CD14-positive monocyte (primary cell): Measurements from ENCODE around the gene RIPPLY3. TPM values are rescaled to one million over a fixed set of nuclear protein-coding genes. Genes with fewer than 3 reads are reported as not detected.

Source experiments
- DNase-seq, 3 donors: peaks; one replicate each; pipeline ENCODE4 v3.0.0-alpha.2; 2011 to 2022
- H2AFZ ChIP-seq: 2 replicates; pipeline ENCODE4 v1.6.0; 2012; ENCODE audit warnings: mild to moderate bottlenecking, low read depth, low read length, inconsistent platforms; ENCODE audit not compliant: insufficient read depth, poor library complexity, severe bottlenecking
- H3K27ac ChIP-seq, 2 donors: 1 replicate in 1 of 2; 2 replicates in 1 of 2; pipeline ENCODE4 v1.5.1; 2012 to 2013; ENCODE audit warnings: low read length in 2 of 2, control low read depth in 1 of 2, inconsistent platforms in 1 of 2, low read depth in 1 of 2, mild to moderate bottlenecking in 1 of 2
- H3K27me3 ChIP-seq, 2 donors: one replicate each; pipeline versions ENCODE4 v1.6.0 to v1.6.1; 2011 to 2013; ENCODE audit warnings: low read length in 2 of 2; ENCODE audit not compliant: control insufficient read depth in 2 of 2, insufficient read depth in 2 of 2
- H3K36me3 ChIP-seq, 2 donors: replicated peaks in 1 of 2; 1 replicate in 1 of 2; 2 replicates in 1 of 2; pipeline versions ENCODE4 v1.5.1 to v1.6.1; 2012 to 2013; ENCODE audit warnings: low read length in 2 of 2, control low read depth in 1 of 2, inconsistent platforms in 1 of 2, mild to moderate bottlenecking in 1 of 2; ENCODE audit not compliant: insufficient read depth in 2 of 2, control insufficient read depth in 1 of 2
- H3K4me1 ChIP-seq, 2 donors: 1 replicate in 1 of 2; 2 replicates in 1 of 2; pipeline versions ENCODE4 v1.5.1 to v1.6.1; 2012 to 2013; ENCODE audit warnings: low read length in 2 of 2, control low read depth in 1 of 2, inconsistent platforms in 1 of 2, mild to moderate bottlenecking in 1 of 2, moderate library complexity in 1 of 2; ENCODE audit not compliant: insufficient read depth in 2 of 2, control insufficient read depth in 1 of 2
- H3K4me2 ChIP-seq: replicated peaks from 2 replicates; pipeline ENCODE3; 2012; ENCODE audit warnings: low read length, moderate library complexity, mild to moderate bottlenecking; ENCODE audit not compliant: poor library complexity, severe bottlenecking; ENCODE audit errors: extremely low read depth
- H3K4me3 ChIP-seq, 3 experiments: fragments of 200-600 bp in 1 of 3; sonication (generic) in 1 of 3; replicated peaks in 1 of 3; 1 replicate in 2 of 3; 2 replicates in 1 of 3; pipeline ENCODE4 v1.5.1; 2011 to 2013; ENCODE audit warnings: low read length in 3 of 3, mild to moderate bottlenecking in 3 of 3, control low read depth in 2 of 3, low read depth in 2 of 3, inconsistent platforms in 1 of 3, moderate library complexity in 1 of 3
- H3K79me2 ChIP-seq: 2 replicates; pipeline ENCODE4 v1.6.0; 2012; ENCODE audit warnings: mild to moderate bottlenecking, control low read depth, inconsistent platforms, low read length, moderate library complexity; ENCODE audit not compliant: insufficient read depth
- H3K9ac ChIP-seq: 2 replicates; pipeline ENCODE4 v1.6.0; 2017; ENCODE audit warnings: low read length, mild to moderate bottlenecking; ENCODE audit not compliant: insufficient read depth, poor library complexity, severe bottlenecking
- H3K9me3 ChIP-seq, 2 donors: replicated peaks in 1 of 2; 1 replicate in 1 of 2; 2 replicates in 1 of 2; pipeline versions ENCODE4 v1.5.1 to v1.6.1; 2012 to 2013; ENCODE audit warnings: low read length in 2 of 2, control low read depth in 1 of 2; ENCODE audit not compliant: control insufficient read depth in 1 of 2, insufficient read depth in 1 of 2
- H4K20me1 ChIP-seq: 2 replicates; pipeline ENCODE4 v1.6.0; 2012; ENCODE audit warnings: mild to moderate bottlenecking, low read length, control low read depth, moderate library complexity; ENCODE audit not compliant: insufficient read depth
- H3K27ac Mint-ChIP-seq, 7 donors: one replicate each; pipeline ENCODE4 v1.8.0; 2020; ENCODE audit warnings: mild to moderate bottlenecking in 7 of 7, mixed read lengths in 7 of 7, moderate library complexity in 6 of 7, inconsistent platforms in 2 of 7
- H3K27me3 Mint-ChIP-seq, 3 donors: one replicate each; pipeline ENCODE4 v1.8.0; 2021 to 2022; ENCODE audit warnings: low read depth in 3 of 3, mild to moderate bottlenecking in 3 of 3, mixed read lengths in 3 of 3, moderate library complexity in 3 of 3, inconsistent platforms in 1 of 3
- H3K36me3 Mint-ChIP-seq, 2 donors: one replicate each; pipeline ENCODE4 v1.8.0; 2020; ENCODE audit warnings: mixed read lengths in 2 of 2, inconsistent platforms in 1 of 2, mild to moderate bottlenecking in 1 of 2
- H3K4me1 Mint-ChIP-seq: one replicate; pipeline ENCODE4 v1.8.0; 2020; ENCODE audit warnings: mild to moderate bottlenecking, mixed read lengths
- H3K4me3 Mint-ChIP-seq, 2 donors: one replicate each; pipeline ENCODE4 v1.8.0; 2020; ENCODE audit warnings: mild to moderate bottlenecking in 2 of 2, mixed read lengths in 2 of 2, moderate library complexity in 1 of 2
- H3K9me3 Mint-ChIP-seq, 7 donors: one replicate each; pipeline ENCODE4 v1.8.0; 2020 to 2022; ENCODE audit warnings: mixed read lengths in 7 of 7, mild to moderate bottlenecking in 6 of 7, moderate library complexity in 6 of 7, inconsistent platforms in 2 of 7
- CTCF ChIP-seq: fragments of 200-600 bp; IDR thresholded peaks from one replicate; pipeline ENCODE4 v1.8.0; 2022; ENCODE audit warnings: antibody characterized with exemption, mild to moderate bottlenecking
- WGBS: methylation state at CpG from one replicate; pipeline ENCODE4 v1.1.5; 2013; ENCODE audit warnings: missing lambda C conversion rate; ENCODE audit not compliant: insufficient coverage; 5-methylcytosine and 5-hydroxymethylcytosine counted together
- intact Hi-C, 2 donors: fragments of 100-400 bp; cut with micrococcal nuclease; formaldehyde crosslinking; loops; one replicate each; pipeline versions ENCODE4 v1.15.0 to v1.15.1; 2023
- polyA plus RNA-seq, 3 donors: library from polyadenylated mRNA; depleted of rRNA in 1 of 3; unstranded in 2 of 3; stranded (reverse) in 1 of 3; fragments of 300-500 nt in 2 of 3; fragments of >200 nt in 1 of 3; fragmentation: Illumina TruSeq in 2 of 3; gene quantifications; 1 replicate in 2 of 3; 2 replicates in 1 of 3; pipeline ENCODE4 v1.2.3, GENCODE V29; 2012 to 2021

Gene RIPPLY3
- polyA plus RNA-seq, 3 donors = not detected

GRCh38 chr21:37040212-37040611, 33.7 kb downstream of the RIPPLY3 start:
- H3K27me3 ChIP-seq = no peaks in the 10 kb centered on the region
- H4K20me1 ChIP-seq = no peaks in the 10 kb centered on the region
- H3K36me3 ChIP-seq = no peaks in the 10 kb centered on the region
- no peak overlapping the region for H3K27ac ChIP-seq
- no peak for DNase-seq
- H3K4me2 ChIP-seq = no peak overlapping the region
- H3K79me2 ChIP-seq = no peaks in the 10 kb centered on the region
- H3K4me1 ChIP-seq = peaks cover 0 to 3% of the 10 kb centered on the region in 2 donors
- no peaks in the 10 kb centered on the region for H3K9me3 ChIP-seq
- Mint-ChIP-seq H3K9me3 (no peaks in the 10 kb centered on the region), H3K27me3 (peaks cover 0 to 5% (median 4%) of the 10 kb centered on the region in 3 donors), H3K27ac (no peak overlapping the region), H3K4me3 (no peak overlapping the region), H3K4me1 (peaks cover 5% of the 10 kb centered on the region), H3K36me3 (no peaks in the 10 kb centered on the region)
- H3K4me3 ChIP-seq = no peak overlapping the region
- no peak overlapping the region for H3K9ac ChIP-seq
- no peak overlapping the region for H2AFZ ChIP-seq
- intact Hi-C loops = no loop called here
- WGBS = no CpG with 5 or more reads among the region's 3 CpGs
- no peak for TF ChIP-seq CTCF

GRCh38 chr21:37041706-37042271, 35.3 kb downstream of the RIPPLY3 start:
- WGBS = 100% methylated on average over 3 of the region's 4 CpGs
- Histone ChIP-seq H3K36me3 (no peaks in the 10 kb centered on the region), H3K4me3 (no peak overlapping the region), H4K20me1 (no peaks in the 10 kb centered on the region), H3K4me1 (peaks cover 0 to 6% of the 10 kb centered on the region in 2 donors), H3K9ac (no peak overlapping the region), H3K9me3 (no peaks in the 10 kb centered on the region), H3K27me3 (no peaks in the 10 kb centered on the region), H2AFZ (no peak overlapping the region), H3K27ac (no peak overlapping the region), H3K4me2 (no peak overlapping the region), H3K79me2 (no peaks in the 10 kb centered on the region)
- no peak for DNase-seq
- H3K4me3 Mint-ChIP-seq = no peak overlapping the region
- H3K4me1 Mint-ChIP-seq = peaks cover 10% of the 10 kb centered on the region
- H3K9me3 Mint-ChIP-seq = no peaks in the 10 kb centered on the region
- intact Hi-C loops = no loop called here
- TF ChIP-seq CTCF = no peak
- no peaks in the 10 kb centered on the region for H3K36me3 Mint-ChIP-seq
- H3K27me3 Mint-ChIP-seq = peaks cover 0 to 5% (median 5%) of the 10 kb centered on the region in 3 donors
- H3K27ac Mint-ChIP-seq = no peak overlapping the region
